H1 (cell line): ENCODE data around the gene INHBC. TPM values are rescaled to one million over a fixed set of nuclear protein-coding genes. Genes with fewer than 3 reads are reported as not detected.

Experiments used
- CTCF ChIA-PET: fragments of 300-600 bp; sonication (Branson Sonifier 250); formaldehyde crosslinking; loops from one replicate; lab custom pipeline; 2021; ENCODE audit not compliant: partially characterized antibody; lab: Charles Lee
- POLR2A ChIA-PET: fragments of 300-600 bp; sonication (Branson Sonifier 250); formaldehyde crosslinking; loops from one replicate; lab custom pipeline; 2021; ENCODE audit warnings: inconsistent platforms; ENCODE audit not compliant: partially characterized antibody; lab: Charles Lee
- DNase-seq, 2 experiments: peaks; one replicate each; pipeline versions ENCODE4 v3.0.0 to v3.0.0-alpha.2; 2010 to 2022; ENCODE audit warnings: low spot score in 2 of 2, low read depth in 1 of 2, mixed read lengths in 1 of 2
- FAIRE-seq: peaks from 2 replicates; lab custom pipeline; 2011; peaks lifted over from hg19 to GRCh38; lab: Jason Lieb, UNC
- H2AFZ ChIP-seq: 2 replicates; pipeline ENCODE4 v1.8.1; 2012; ENCODE audit warnings: low read length, inconsistent platforms
- H2AK5ac ChIP-seq: 2 replicates; pipeline ENCODE4 v1.6.1; 2013; ENCODE audit warnings: low read depth, low read length
- H2BK120ac ChIP-seq: replicated peaks from 2 replicates; pipeline ENCODE3; 2013; ENCODE audit warnings: low read depth, low read length, inconsistent platforms
- H2BK12ac ChIP-seq: 2 replicates; pipeline ENCODE4 v1.6.1; 2013; ENCODE audit warnings: low read depth, low read length
- H2BK15ac ChIP-seq: 2 replicates; pipeline ENCODE4 v1.6.1; 2013; ENCODE audit warnings: low read length
- H2BK20ac ChIP-seq: 2 replicates; pipeline ENCODE4 v1.6.1; 2013; ENCODE audit warnings: low read length
- H2BK5ac ChIP-seq: 2 replicates; pipeline ENCODE4 v1.6.1; 2013; ENCODE audit warnings: low read depth, low read length
- H3K14ac ChIP-seq: 2 replicates; pipeline ENCODE4 v1.6.1; 2013; ENCODE audit warnings: inconsistent platforms; ENCODE audit not compliant: insufficient read length
- H3K18ac ChIP-seq: 2 replicates; pipeline ENCODE4 v1.6.1; 2013; ENCODE audit warnings: low read length; ENCODE audit errors: extremely low read depth
- H3K23ac ChIP-seq: 2 replicates; pipeline ENCODE4 v1.6.1; 2013; ENCODE audit warnings: inconsistent platforms; ENCODE audit not compliant: insufficient read length
- H3K23me2 ChIP-seq: 2 replicates; pipeline ENCODE4 v1.6.1; 2013; ENCODE audit warnings: low read depth, low read length
- H3K27ac ChIP-seq: 2 replicates; pipeline ENCODE4 v1.6.1; 2011; ENCODE audit warnings: low read depth, low read length, inconsistent platforms
- H3K27me3 ChIP-seq, 4 experiments: replicated peaks in 1 of 4; 1 replicate in 1 of 4; 2 replicates in 3 of 4; pipeline versions ENCODE4 v1.6.1 to v1.8.1; 2011 to 2013; ENCODE audit warnings: low read length in 3 of 4, mild to moderate bottlenecking in 3 of 4, inconsistent platforms in 2 of 4, mixed read lengths in 2 of 4, moderate library complexity in 1 of 4; ENCODE audit not compliant: control insufficient read depth in 3 of 4, insufficient read depth in 3 of 4; ENCODE audit errors: extremely low read depth in 1 of 4
- H3K36me3 ChIP-seq, 4 experiments: 2 replicates each; pipeline versions ENCODE4 v1.6.1 to v1.8.1; 2011 to 2013; ENCODE audit warnings: mild to moderate bottlenecking in 4 of 4, low read length in 3 of 4, moderate library complexity in 2 of 4, control low read depth in 1 of 4, inconsistent platforms in 1 of 4; ENCODE audit not compliant: insufficient read depth in 4 of 4, control insufficient read depth in 2 of 4
- H3K4ac ChIP-seq: replicated peaks from 2 replicates; pipeline ENCODE3; 2013; ENCODE audit warnings: low read length, low read depth, mixed read lengths, inconsistent platforms; ENCODE audit not compliant: insufficient read length
- H3K4me1 ChIP-seq, 4 experiments: replicated peaks in 1 of 4; 1 replicate in 1 of 4; 2 replicates in 3 of 4; pipeline versions ENCODE4 v1.6.1 to v1.8.1; 2011 to 2013; ENCODE audit warnings: low read length in 3 of 4, inconsistent platforms in 2 of 4, mixed read lengths in 1 of 4; ENCODE audit not compliant: insufficient read depth in 4 of 4, control insufficient read depth in 3 of 4
- H3K4me2 ChIP-seq, 2 experiments: 2 replicates each; pipeline versions ENCODE4 v1.6.1 to v1.8.1; 2011 to 2013; ENCODE audit warnings: low read depth in 2 of 2, low read length in 2 of 2, control low read depth in 1 of 2, inconsistent platforms in 1 of 2, mild to moderate bottlenecking in 1 of 2; ENCODE audit not compliant: insufficient read depth in 1 of 2
- H3K4me3 ChIP-seq, 4 experiments: fragments of 200-600, 300-600 bp in 1 of 4; sonication (generic), shearing (Covaris generic), sonication (Bioruptor Twin) in 1 of 4; 2 replicates each; pipeline versions ENCODE4 v1.5.1 to v1.8.1; 2011 to 2016; ENCODE audit warnings: low read length in 4 of 4, low read depth in 3 of 4, control low read depth in 2 of 4, inconsistent platforms in 2 of 4, mild to moderate bottlenecking in 2 of 4, mixed read lengths in 1 of 4, moderate library complexity in 1 of 4; ENCODE audit not compliant: insufficient read depth in 2 of 4; ENCODE audit errors: extremely low read depth in 1 of 4
- H3K56ac ChIP-seq: replicated peaks from 2 replicates; pipeline ENCODE3; 2013; ENCODE audit warnings: low read depth, mild to moderate bottlenecking, mixed read lengths, low read length, inconsistent platforms; ENCODE audit not compliant: insufficient read length
- H3K79me1 ChIP-seq: 2 replicates; pipeline ENCODE4 v1.6.1; 2013; ENCODE audit warnings: low read depth, low read length, control low read depth
- H3K79me2 ChIP-seq, 2 experiments: 2 replicates each; pipeline versions ENCODE4 v1.6.1 to v1.8.1; 2012 to 2013; ENCODE audit warnings: low read length in 2 of 2, mild to moderate bottlenecking in 2 of 2, inconsistent platforms in 1 of 2; ENCODE audit not compliant: insufficient read depth in 2 of 2, control insufficient read depth in 1 of 2
- H3K9ac ChIP-seq, 4 experiments: replicated peaks in 1 of 4; 1 replicate in 1 of 4; 2 replicates in 3 of 4; pipeline versions ENCODE4 v1.6.1 to v1.8.1; 2011 to 2013; ENCODE audit warnings: low read depth in 3 of 4, low read length in 3 of 4, control low read depth in 2 of 4, mild to moderate bottlenecking in 2 of 4, moderate library complexity in 2 of 4, inconsistent platforms in 1 of 4; ENCODE audit errors: extremely low read depth in 1 of 4
- H3K9me3 ChIP-seq, 2 experiments: 2 replicates each; pipeline versions ENCODE4 v1.6.1 to v1.8.1; 2012 to 2013; ENCODE audit warnings: mild to moderate bottlenecking in 2 of 2, moderate library complexity in 2 of 2, control low read depth in 1 of 2, inconsistent platforms in 1 of 2, low read depth in 1 of 2, low read length in 1 of 2, mixed read lengths in 1 of 2; ENCODE audit not compliant: insufficient read depth in 2 of 2
- H4K20me1 ChIP-seq, 2 experiments: replicated peaks in 1 of 2; 2 replicates each; pipeline versions ENCODE3 to v1.8.1; 2011 to 2013; ENCODE audit warnings: inconsistent platforms in 2 of 2, low read length in 2 of 2, mild to moderate bottlenecking in 1 of 2; ENCODE audit not compliant: insufficient read depth in 2 of 2, control insufficient read depth in 1 of 2
- H4K5ac ChIP-seq: 2 replicates; pipeline ENCODE4 v1.6.1; 2013; ENCODE audit warnings: low read length, low read depth, mixed read lengths, inconsistent platforms; ENCODE audit not compliant: insufficient read length
- H4K8ac ChIP-seq: 2 replicates; pipeline ENCODE4 v1.8.0; 2013; ENCODE audit warnings: mild to moderate bottlenecking, moderate library complexity, low read length, inconsistent platforms; ENCODE audit not compliant: insufficient read depth; ENCODE audit errors: extremely low read depth
- H4K91ac ChIP-seq: replicated peaks from 2 replicates; pipeline ENCODE3; 2013; ENCODE audit warnings: low read length, mixed read lengths, inconsistent platforms; ENCODE audit not compliant: insufficient read length
- CTCF ChIP-seq, 3 experiments: IDR thresholded peaks; 1 replicate in 2 of 3; 2 replicates in 1 of 3; pipeline versions ENCODE4 v1.5.1 to v1.6.1; 2011; ENCODE audit warnings: low read length in 3 of 3, mild to moderate bottlenecking in 3 of 3, inconsistent platforms in 2 of 3, low read depth in 1 of 3, moderate library complexity in 1 of 3; ENCODE audit not compliant: insufficient read depth in 1 of 3; ENCODE audit errors: control extremely low read depth in 1 of 3
- PHF8 ChIP-seq: fragments of 200-600 bp; sonication (generic); conservative IDR thresholded peaks from 2 replicates; pipeline ENCODE4 v1.7.1; 2012; ENCODE audit warnings: low read depth, mild to moderate bottlenecking, inconsistent platforms, low read length, moderate library complexity
- TAF1 ChIP-seq: IDR thresholded peaks from 2 replicates; pipeline ENCODE4 v1.6.1; 2011; ENCODE audit warnings: mild to moderate bottlenecking, low read depth, low read length
- USF2 ChIP-seq: IDR thresholded peaks from 2 replicates; pipeline ENCODE4 v1.6.1; 2011; ENCODE audit warnings: low read length, improper control_type of control experiment
- ZNF274 ChIP-seq: IDR thresholded peaks from 2 replicates; pipeline ENCODE4 v1.7.0; 2012; ENCODE audit warnings: low read length, borderline replicate concordance; ENCODE audit errors: extremely low read depth
- WGBS, 2 experiments: shearing (Covaris generic) in 1 of 2; methylation state at CpG; one replicate each; pipeline versions ENCODE4 v1.1.6 to v1.1.7; 2013 to 2015; ENCODE audit warnings: low lambda C conversion rate in 2 of 2, mixed read lengths in 2 of 2, inconsistent platforms in 1 of 2, low coverage in 1 of 2, missing lambda C conversion rate in 1 of 2; ENCODE audit not compliant: insufficient replicate concordance in 2 of 2, insufficient coverage in 1 of 2, insufficient read length in 1 of 2; ENCODE audit errors: extremely low coverage in 1 of 2, missing lambda C conversion rate in 1 of 2; 5-methylcytosine and 5-hydroxymethylcytosine counted together
- polyA plus RNA-seq, 7 experiments: library from polyadenylated mRNA; depleted of rRNA in 3 of 7; stranded (reverse) in 5 of 7; unstranded in 2 of 7; fragments of >200 nt in 5 of 7; fragments of 200-250 nt in 2 of 7; gene quantifications; 1 replicate in 5 of 7; 2 replicates in 1 of 7; 4 replicates in 1 of 7; pipeline versions ENCODE4 v1.2.1 to v1.2.3, GENCODE V29; 2011 to 2013; ENCODE audit warnings: missing spikeins in 2 of 7, mixed read lengths in 2 of 7
- total RNA-seq: library from RNA; stranded (reverse); fragmentation: NEBNext Ultra II Directional; extraction: Animal tissue kit (Norgen Biotek cat#: 25700); gene quantifications from 2 replicates; pipeline ENCODE4 v1.2.1, GENCODE V29; 2021

Gene INHBC
- total and polyA plus RNA-seq, 2 of the 8 experiments (the other 6 are each of a cell fraction or from before 2014, with no cell fraction given), result 0.15 TPM; not detected in 1

- Histone ChIP-seq H3K18ac (no peak overlapping the region), H3K79me1 (no peaks in the 10 kb centered on the region), H2BK12ac (no peak overlapping the region), H4K8ac (no peak overlapping the region; the same call in 1 of the 2 replicates), H3K56ac (no peak overlapping the region), H3K9me3 (no peaks in the 10 kb centered on the region), H3K4ac (no peak overlapping the region), H3K27ac (no peak overlapping the region), H3K36me3 (peaks cover 0 to 11% (median 4%) of the 10 kb centered on the region in 4 experiments; a peak in 4 of 8 replicates), H3K4me3 (no peak overlapping the region), H3K27me3 (peaks cover 4 to 19% (median 14%) of the 10 kb centered on the region in 4 experiments), H2AFZ (no peak overlapping the region), H2AK5ac (no peak overlapping the region), H4K91ac (no peak overlapping the region), H3K23ac (no peak overlapping the region), H3K9ac (no peak overlapping the region), H3K4me1 (no peaks in the 10 kb centered on the region), H3K79me2 (no peaks in the 10 kb centered on the region), H3K23me2 (no peaks in the 10 kb centered on the region), H4K5ac (no peak overlapping the region), H3K4me2 (no peak overlapping the region), H2BK15ac (no peak overlapping the region)
- FAIRE-seq, result no peak
- POLR2A ChIA-PET, result no interaction called here
- no peak for DNase-seq
- WGBS, 2 experiments, result 93% methylated on average over 10 of the region's 10 CpGs; no CpG with 5 or more reads in 1 of the 2 experiments
- CTCF ChIA-PET, result interaction anchor here (0.5 to 25.1 kb wide), 8 partner anchors 11 to 451 kb away, joined by 3 to 441 read pairs (median 4); partner anchors contain the start of genes ARHGAP9, GLI1 and INHBE
- TF ChIP-seq ZNF274 (no peak), CTCF (IDR thresholded peaks at IDR 0.05; ENCODE audit: control extremely low read depth in 1 of 3, insufficient read depth in 1 of 3, low read depth in 1 of 3, low read length in 3 of 3) (no peak), USF2 (no peak), TAF1 (no peak), PHF8 (no peak)
- TF ChIP-seq, all 59 proteins: peak for 0
- no peak overlapping the region for H2BK120ac ChIP-seq
- H2BK20ac ChIP-seq, result no peak overlapping the region
- H4K20me1 ChIP-seq, result peaks cover 0 to 5% of the 10 kb centered on the region in 2 experiments
- H3K14ac ChIP-seq, result no peak overlapping the region
- no peak overlapping the region for H2BK5ac ChIP-seq
Measured at GRCh38 chr12:57469296-57470164, 34.9 kb downstream of the INHBC start.
